Measurements from ENCODE around the gene LTB.
A peak's percentile ranks its signal among the peaks of the same experiment; 100 is the strongest.
"Not testable (repeated sequence)": the region's sequence is repeated elsewhere in the genome, so short reads cannot be mapped to it uniquely, and the experiment has no call there.

The LTB gene

GRCh38 chr6:31609519-31610406 lies 27.5 kb upstream of the LTB start:
- no peak for DNase-seq (ENCODE audit: low read depth, low spot score)

- DNase-seq (ENCODE audit: low read depth, low spot score): no peak
These were observed 25.1 kb upstream of the LTB start for GRCh38 chr6:31607317-31607716.

- peak; percentile 27 for DNase-seq (ENCODE audit: low read depth, low spot score)
These were observed 14.8 kb upstream of the LTB start for GRCh38 chr6:31597006-31597405.

GRCh38 chr6:31592396-31592771 lies 10.2 kb upstream of the LTB start:
- no peak for DNase-seq (ENCODE audit: low read depth, low spot score)

GRCh38 chr6:31590691-31591090 lies 8.5 kb upstream of the LTB start:
- not testable (repeated sequence) for DNase-seq (ENCODE audit: low read depth, low spot score)

- DNase-seq (ENCODE audit: low read depth, low spot score): no peak
These were observed 6.8 kb upstream of the LTB start for GRCh38 chr6:31588871-31589650.

- DNase-seq (ENCODE audit: low read depth, low spot score): no peak
These were observed 5.9 kb upstream of the LTB start for GRCh38 chr6:31587791-31588777.

- DNase-seq (ENCODE audit: low read depth, low spot score): no peak
These were observed 4.5 kb upstream of the LTB start for GRCh38 chr6:31586599-31587281.

- DNase-seq (ENCODE audit: low read depth, low spot score): no peak
These were observed 3.8 kb upstream of the LTB start, which contains the start of gene LST1 for GRCh38 chr6:31586008-31586407. Gene LST1, plus strand, starts transcription at chr6:31586277. Its CDS starts 1,023 bp downstream, at chr6:31587300.

GRCh38 chr6:31585491-31585890 lies 3.3 kb upstream of the LTB start:
- no peak for DNase-seq (ENCODE audit: low read depth, low spot score)

- DNase-seq (ENCODE audit: low read depth, low spot score): no peak
These were observed 592 bp downstream of the LTB start for GRCh38 chr6:31581434-31582229.

- peak; percentile 94 for DNase-seq (ENCODE audit: low read depth, low spot score)
These were observed 1.3 kb downstream of the LTB start for GRCh38 chr6:31580807-31581433.

GRCh38 chr6:31580438-31580740 lies 1.8 kb downstream of the LTB start:
- no peak for DNase-seq (ENCODE audit: low read depth, low spot score)

GRCh38 chr6:31579546-31580437 lies 2.4 kb downstream of the LTB start:
- DNase-seq (ENCODE audit: low read depth, low spot score): no peak

- no peak for DNase-seq (ENCODE audit: low read depth, low spot score)
These were observed 3.1 kb downstream of the LTB start for GRCh38 chr6:31579119-31579505.

- DNase-seq (ENCODE audit: low read depth, low spot score): peak; percentile 12
These were observed 3.8 kb downstream of the LTB start for GRCh38 chr6:31578184-31579118.

- no peak for DNase-seq (ENCODE audit: low read depth, low spot score)
These were observed 4.7 kb downstream of the LTB start for GRCh38 chr6:31577579-31577966.

Data from astrocyte of the hippocampus (primary cell).